Liver (tissue), 3 donors: ENCODE measurements around the gene ACP1.

Experiments
- CTCF ChIP-seq: fragments of 150-350 bp; IDR thresholded peaks from 2 replicates; pipeline ENCODE4 v1.5.1; 2017; ENCODE audit warnings: improper control_type of control experiment, low read depth, low read length; ENCODE audit not compliant: missing input control
- TAF1 ChIP-seq: conservative IDR thresholded peaks from 2 replicates; pipeline ENCODE4 v1.6.1; 2016; ENCODE audit warnings: antibody characterized with exemption, mild to moderate bottlenecking
- donor health status: healthy.
- donor health status: healthy.

GRCh38 chr2:234421-234820 lies 30.3 kb upstream of the ACP1 start:
- no peak for TF ChIP-seq CTCF
- TF ChIP-seq TAF1: no peak
